Measurements from ENCODE around the gene MIDN. TPM values are rescaled to one million over a fixed set of nuclear protein-coding genes. Genes with fewer than 3 reads are reported as not detected.

MIDN gene
- total and polyA plus RNA-seq, 2 donors (not counting 3 experiments of a cell fraction or from before 2014, with no cell fraction given): 20.0 to 85.9 TPM

DNA sequence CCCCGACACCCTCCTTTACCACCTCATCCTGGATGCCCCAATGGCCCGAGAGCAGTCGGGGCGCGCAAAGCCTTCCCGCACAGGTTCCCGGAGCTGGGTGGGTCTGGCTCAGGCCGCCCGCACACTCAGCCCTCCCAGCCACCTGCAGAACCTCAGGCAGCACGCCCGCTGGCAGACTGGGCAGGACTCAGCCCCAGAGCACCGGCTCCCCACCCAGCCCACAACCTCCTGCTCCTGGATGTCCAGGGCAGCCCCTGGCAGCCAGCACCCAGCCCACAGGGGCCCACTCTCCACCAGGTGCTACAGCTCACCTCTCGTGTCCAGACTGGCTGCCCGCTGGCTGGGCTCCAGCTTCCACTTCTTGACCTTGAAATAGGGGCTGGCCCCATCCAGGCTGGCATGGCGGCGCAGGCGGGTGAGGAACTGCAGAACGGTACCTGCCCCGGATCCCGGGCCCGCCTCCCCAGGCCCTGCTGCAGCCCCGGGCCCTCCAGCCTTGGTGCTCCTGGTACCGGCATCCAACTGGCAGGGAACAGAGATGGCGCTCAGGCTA lies 15.2 kb upstream of the MIDN start:
- no peak for DNase-seq (ENCODE audit: low read depth, low spot score)
- no peak for TF ChIP-seq MAX (IDR thresholded peaks at IDR 0.05; ENCODE audit: insufficient read depth, insufficient read length)
- no peak for TF ChIP-seq JUN (IDR thresholded peaks at IDR 0.05; ENCODE audit: borderline replicate concordance, insufficient read depth, insufficient read length, low read depth)
- TF ChIP-seq, protein P1, sequence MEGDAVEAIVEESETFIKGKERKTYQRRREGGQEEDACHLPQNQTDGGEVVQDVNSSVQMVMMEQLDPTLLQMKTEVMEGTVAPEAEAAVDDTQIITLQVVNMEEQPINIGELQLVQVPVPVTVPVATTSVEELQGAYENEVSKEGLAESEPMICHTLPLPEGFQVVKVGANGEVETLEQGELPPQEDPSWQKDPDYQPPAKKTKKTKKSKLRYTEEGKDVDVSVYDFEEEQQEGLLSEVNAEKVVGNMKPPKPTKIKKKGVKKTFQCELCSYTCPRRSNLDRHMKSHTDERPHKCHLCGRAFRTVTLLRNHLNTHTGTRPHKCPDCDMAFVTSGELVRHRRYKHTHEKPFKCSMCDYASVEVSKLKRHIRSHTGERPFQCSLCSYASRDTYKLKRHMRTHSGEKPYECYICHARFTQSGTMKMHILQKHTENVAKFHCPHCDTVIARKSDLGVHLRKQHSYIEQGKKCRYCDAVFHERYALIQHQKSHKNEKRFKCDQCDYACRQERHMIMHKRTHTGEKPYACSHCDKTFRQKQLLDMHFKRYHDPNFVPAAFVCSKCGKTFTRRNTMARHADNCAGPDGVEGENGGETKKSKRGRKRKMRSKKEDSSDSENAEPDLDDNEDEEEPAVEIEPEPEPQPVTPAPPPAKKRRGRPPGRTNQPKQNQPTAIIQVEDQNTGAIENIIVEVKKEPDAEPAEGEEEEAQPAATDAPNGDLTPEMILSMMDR (IDR thresholded peaks at IDR 0.05; ENCODE audit: extremely low read depth in 1 of 2, insufficient read depth in 1 of 2, low read depth in 1 of 2, low read length in 2 of 2): no peak
- no peak for TF ChIP-seq POLR2A (IDR thresholded peaks at IDR 0.05; ENCODE audit: low read depth, low read length)
- TF ChIP-seq GATA2 (IDR thresholded peaks at IDR 0.05; ENCODE audit: insufficient read depth, insufficient read length, low read depth, low read length): no peak
- TF ChIP-seq POLR2AphosphoS5 (IDR thresholded peaks at IDR 0.05; ENCODE audit: insufficient read depth, low read depth, low read length): no peak
- no peak for TF ChIP-seq EZH2 (IDR thresholded peaks at IDR 0.05; ENCODE audit: borderline replicate concordance, low read depth, low read length, severe bottlenecking)
- H3K9ac ChIP-seq (replicated peaks; ENCODE audit: extremely low read depth, insufficient read depth, low read length): no peak overlapping the region
- CTCF ChIA-PET: interaction anchor here (0.7 to 1.6 kb wide), 4 partner anchors 10 to 172 kb away, joined by 3 to 7 read pairs (median 4); no protein-coding TSS in a partner anchor
- H3K36me3 ChIP-seq (ENCODE audit: control insufficient read depth in 2 of 2, extremely low read depth in 1 of 2, insufficient read depth in 2 of 2, low read length in 2 of 2): peaks cover 0 to 18% of the 10 kb centered on the region in 2 experiments
- H3K9me3 ChIP-seq (replicated peaks; ENCODE audit: control insufficient read depth, insufficient read depth, low read length): no peaks in the 10 kb centered on the region
- H3K4me2 ChIP-seq (ENCODE audit: insufficient read depth, low read length): no peak overlapping the region
- no peak for FAIRE-seq
- H3K4me3 ChIP-seq (replicated peaks in 1 of 3; ENCODE audit: insufficient read depth in 1 of 3, low read depth in 1 of 3, low read length in 3 of 3): no peak overlapping the region
- no peak overlapping the region for H2AFZ ChIP-seq (ENCODE audit: low read depth, low read length)
- H3K4me1 ChIP-seq (ENCODE audit: control insufficient read depth, extremely low read depth, insufficient read depth, low read length): peaks cover 10% of the 10 kb centered on the region
- no peaks in the 10 kb centered on the region for H3K9me1 ChIP-seq (replicated peaks; ENCODE audit: control insufficient read depth, extremely low read depth, insufficient read depth, low read length)
- H3K27me3 ChIP-seq (ENCODE audit: control insufficient read depth in 2 of 2, insufficient read depth in 2 of 2, low read length in 2 of 2): no peaks in the 10 kb centered on the region
- no peaks in the 10 kb centered on the region for H3K79me2 ChIP-seq (ENCODE audit: control insufficient read depth, insufficient read depth, low read length)
- dilution Hi-C loops (cut with MboI; ENCODE audit: extremely low pct_ligation_motif_present, low sequenced_read_pairs) (no loop called here), intact Hi-C loops (cut with micrococcal nuclease) (no loop called here)
- no peak overlapping the region for H3K27ac ChIP-seq (ENCODE audit: insufficient read depth, low read depth, low read length)
- H4K20me1 ChIP-seq (replicated peaks; ENCODE audit: control insufficient read depth, extremely low read depth, insufficient read depth, low read length): no peaks in the 10 kb centered on the region
- POLR2A ChIA-PET: no interaction called here
- BruUV-seq (replicated peaks): no TSS peak

Measured in endothelial cell of umbilical vein (primary cell).